HEK293 (cell line): ENCODE data around the gene CAMK2D.

Experiments used
- CTCF ChIA-PET: fragments of 350-600 bp; formaldehyde crosslinking; extraction: SDS; loops from one replicate; lab custom pipeline; 2021; ENCODE audit warnings: antibody characterized with exemption; lab: Yijun Ruan, JAX
- POLR2A ChIA-PET: fragments of 300-600 bp; formaldehyde crosslinking; extraction: SDS; loops from one replicate; lab custom pipeline; 2020; ENCODE audit warnings: antibody characterized with exemption, inconsistent platforms; lab: Yijun Ruan, JAX
- H3K27ac ChIP-seq: fragments of 200-500 bp; sonication (Bioruptor generic); 2 replicates; pipeline ENCODE4 v1.5.1; 2014; ENCODE audit warnings: low read depth, low read length, control low read depth, inconsistent platforms; ENCODE audit errors: extremely low read depth
- H3K36me3 ChIP-seq, 2 experiments: fragments of 200-500 bp in 1 of 2; sonication (Bioruptor generic) in 1 of 2; 1 replicate in 1 of 2; 2 replicates in 1 of 2; pipeline ENCODE4 v1.5.1; 2014 to 2017; ENCODE audit warnings: inconsistent platforms in 2 of 2, low read length in 2 of 2; ENCODE audit not compliant: control insufficient read depth in 2 of 2, insufficient read depth in 1 of 2
- H3K4me1 ChIP-seq: fragments of 200-500 bp; sonication (Bioruptor generic); 2 replicates; pipeline ENCODE4 v1.5.1; 2014; ENCODE audit warnings: mild to moderate bottlenecking, low read length, inconsistent platforms; ENCODE audit not compliant: control insufficient read depth, insufficient read depth
- H3K4me3 ChIP-seq: 2 replicates; pipeline ENCODE4 v1.5.1; 2011; ENCODE audit warnings: low read depth, mild to moderate bottlenecking, control low read depth, low read length, moderate library complexity
- H3K9me3 ChIP-seq: fragments of 200-500 bp; sonication (Bioruptor generic); 2 replicates; pipeline ENCODE4 v1.5.1; 2014; ENCODE audit warnings: low read depth, low read length, inconsistent platforms; ENCODE audit not compliant: control insufficient read depth, insufficient read depth
- HIC1 ChIP-seq: fragments of 450-650 bp; formaldehyde crosslinking; IDR thresholded peaks from 2 replicates; pipeline ENCODE4 v1.5.1; 2016; ENCODE audit warnings: missing biosample characterization, missing genetic modification characterization
- MYNN ChIP-seq: fragments of 450-650 bp; formaldehyde crosslinking; IDR thresholded peaks from 2 replicates; pipeline ENCODE4 v1.5.1; 2016; ENCODE audit warnings: missing biosample characterization, missing genetic modification characterization, borderline replicate concordance
- PRDM6 ChIP-seq: fragments of 450-650 bp; formaldehyde crosslinking; IDR thresholded peaks from 2 replicates; pipeline ENCODE4 v1.5.1; 2017; ENCODE audit warnings: missing biosample characterization, missing genetic modification characterization
- SP7 ChIP-seq: fragments of 450-650 bp; formaldehyde crosslinking; IDR thresholded peaks from 2 replicates; pipeline ENCODE4 v1.5.1; 2016; ENCODE audit warnings: missing biosample characterization, missing genetic modification characterization
- TRIM28 ChIP-seq: IDR thresholded peaks from 2 replicates; pipeline ENCODE4 v1.6.1; 2011; ENCODE audit warnings: low read length, control low read depth, borderline replicate concordance
- ZBTB10 ChIP-seq: fragments of 450-650 bp; formaldehyde crosslinking; IDR thresholded peaks from 2 replicates; pipeline ENCODE4 v1.5.1; 2016; ENCODE audit warnings: missing biosample characterization, missing genetic modification characterization
- ZNF10 ChIP-seq: fragments of 450-650 bp; formaldehyde crosslinking; IDR thresholded peaks from 2 replicates; pipeline ENCODE4 v1.5.1; 2017; ENCODE audit warnings: missing biosample characterization, missing genetic modification characterization
- ZNF112 ChIP-seq: fragments of 450-650 bp; formaldehyde crosslinking; IDR thresholded peaks from 2 replicates; pipeline ENCODE4 v1.5.0; 2017; ENCODE audit warnings: missing biosample characterization, missing genetic modification characterization
- ZNF274 ChIP-seq, 2 experiments: fragments of 200-500 bp in 1 of 2; fragments of 450-650 bp in 1 of 2; sonication (Bioruptor generic) in 1 of 2; formaldehyde crosslinking in 1 of 2; IDR thresholded peaks; 2 replicates each; pipeline versions ENCODE4 v1.5.1 to v1.6.1; 2014 to 2016; ENCODE audit warnings: borderline replicate concordance in 1 of 2, inconsistent platforms in 1 of 2, low read length in 1 of 2, missing biosample characterization in 1 of 2, missing genetic modification characterization in 1 of 2
- ZNF292 ChIP-seq: fragments of 450-650 bp; formaldehyde crosslinking; IDR thresholded peaks from 2 replicates; pipeline ENCODE4 v1.5.1; 2016; ENCODE audit warnings: low read depth, missing biosample characterization, missing genetic modification characterization, borderline replicate concordance
- ZNF341 ChIP-seq: fragments of 450-650 bp; formaldehyde crosslinking; IDR thresholded peaks from 2 replicates; pipeline ENCODE4; 2016; ENCODE audit warnings: low read depth, missing biosample characterization, missing genetic modification characterization
- ZNF350 ChIP-seq: fragments of 450-650 bp; formaldehyde crosslinking; IDR thresholded peaks from 2 replicates; pipeline ENCODE4 v1.5.0; 2017; ENCODE audit warnings: missing biosample characterization, mild to moderate bottlenecking, missing genetic modification characterization
- ZNF394 ChIP-seq: fragments of 450-650 bp; formaldehyde crosslinking; IDR thresholded peaks from 2 replicates; pipeline ENCODE4 v1.5.1; 2016; ENCODE audit warnings: missing biosample characterization, missing genetic modification characterization, mild to moderate bottlenecking, moderate library complexity, borderline replicate concordance
- ZNF473 ChIP-seq: fragments of 450-650 bp; formaldehyde crosslinking; IDR thresholded peaks from 2 replicates; pipeline ENCODE4 v1.5.1; 2017; ENCODE audit warnings: missing biosample characterization, missing genetic modification characterization
- ZNF549 ChIP-seq: fragments of 450-650 bp; IDR thresholded peaks from 2 replicates; pipeline ENCODE4 v1.5.1; 2018; ENCODE audit warnings: missing biosample characterization, missing genetic modification characterization, mild to moderate bottlenecking, inconsistent platforms, moderate library complexity
- ZNF560 ChIP-seq: fragments of 450-650 bp; formaldehyde crosslinking; IDR thresholded peaks from 2 replicates; pipeline ENCODE4 v1.5.1; 2017; ENCODE audit warnings: missing biosample characterization, missing genetic modification characterization, borderline replicate concordance
- ZNF600 ChIP-seq: fragments of 450-650 bp; formaldehyde crosslinking; IDR thresholded peaks from 2 replicates; pipeline ENCODE4 v1.5.1; 2016; ENCODE audit warnings: missing biosample characterization, missing genetic modification characterization
- ZNF610 ChIP-seq: fragments of 450-650 bp; formaldehyde crosslinking; IDR thresholded peaks from 2 replicates; pipeline ENCODE4 v1.5.1; 2016; ENCODE audit warnings: missing biosample characterization, missing genetic modification characterization, borderline replicate concordance
- ZNF704 ChIP-seq: fragments of 450-650 bp; formaldehyde crosslinking; IDR thresholded peaks from 2 replicates; pipeline ENCODE4 v1.5.1; 2016; ENCODE audit warnings: missing biosample characterization, missing genetic modification characterization
- ZNF776 ChIP-seq: fragments of 450-650 bp; formaldehyde crosslinking; IDR thresholded peaks from 2 replicates; pipeline ENCODE4 v1.5.0; 2017; ENCODE audit warnings: missing biosample characterization, missing genetic modification characterization, borderline replicate concordance
- ZNF791 ChIP-seq: fragments of 450-650 bp; formaldehyde crosslinking; IDR thresholded peaks from 2 replicates; pipeline ENCODE4 v1.5.1; 2016; ENCODE audit warnings: missing biosample characterization, missing genetic modification characterization
- ZSCAN5A ChIP-seq: fragments of 450-650 bp; formaldehyde crosslinking; IDR thresholded peaks from 2 replicates; pipeline ENCODE4 v1.5.1; 2016; ENCODE audit warnings: missing biosample characterization, missing genetic modification characterization

Gene CAMK2D

GRCh38 chr4:113587640-113588275 is 173.8 kb downstream of the CAMK2D start (continued):
- TF ChIP-seq ZNF549 (tag by site-specific recombination) (no peak), ZNF350 (tag by site-specific recombination) (no peak), ZNF776 (tag by site-specific recombination) (no peak)

GRCh38 chr4:113587156-113587555 is 174.4 kb downstream of the CAMK2D start:
- ChIA-PET CTCF (no interaction called here), POLR2A (no interaction called here)

GRCh38 chr4:113586072-113586471 is 175.5 kb downstream of the CAMK2D start:
- Histone ChIP-seq H3K4me1 (peaks cover 11% of the 10 kb centered on the region), H3K27ac (no peak overlapping the region), H3K36me3 (no peaks in the 10 kb centered on the region), H3K9me3 (no peaks in the 10 kb centered on the region), H3K4me3 (no peak overlapping the region)
- POLR2A ChIA-PET = no interaction called here
- CTCF ChIA-PET = no interaction called here
- TF ChIP-seq TRIM28 = no peak
- no peak for TF ChIP-seq ZBTB10 (tag by site-specific recombination)
- no peak for TF ChIP-seq ZNF292 (tag by site-specific recombination)
- TF ChIP-seq SP7 = no peak
- TF ChIP-seq ZNF600 (tag by site-specific recombination) = 0 out of 2 replicates have a peak, but pooled peaks have one; percentile 16
- no peak for TF ChIP-seq ZSCAN5A
- TF ChIP-seq ZNF473 (tag by site-specific recombination) = no peak
- TF ChIP-seq ZNF394 (tag by site-specific recombination) = no peak
- TF ChIP-seq MYNN (tag by site-specific recombination) = no peak
- no peak for TF ChIP-seq HIC1
- TF ChIP-seq ZNF560 (tag by site-specific recombination) = no peak
- no peak for TF ChIP-seq ZNF274 (IDR thresholded peaks at IDR 0.05; ENCODE audit: low read length)
- TF ChIP-seq ZNF274 (tag by site-specific recombination; IDR thresholded peaks at IDR 0.05; ENCODE audit: borderline replicate concordance) = no peak
- no peak for TF ChIP-seq ZNF341 (tag by site-specific recombination)

More at GRCh38 chr4:113587156-113587555, 174.4 kb downstream of the CAMK2D start:
- Histone ChIP-seq H3K27ac (no peak overlapping the region), H3K4me3 (no peak overlapping the region), H3K36me3 (no peaks in the 10 kb centered on the region), H3K9me3 (no peaks in the 10 kb centered on the region), H3K4me1 (peaks cover 11% of the 10 kb centered on the region)
- no peak for TF ChIP-seq ZNF10 (tag by site-specific recombination)
- no peak for TF ChIP-seq ZNF112 (tag by site-specific recombination)
- TF ChIP-seq PRDM6 = 0 out of 2 replicates have a peak, but pooled peaks have one; percentile 9
- TF ChIP-seq ZNF610 (tag by site-specific recombination) = no peak
- TF ChIP-seq ZNF704 = no peak
- no peak for TF ChIP-seq ZNF791 (tag by site-specific recombination)
